GM19025 (cell line): ENCODE data around the gene ZNF667.

ENCODE experiments used
- ATAC-seq: cut with Tn5 transposase; IDR thresholded peaks from one replicate; pipeline ENCODE4 v1.9.1; 2021; ENCODE audit warnings: mild to moderate bottlenecking, low read depth, moderate library complexity; ENCODE audit not compliant: unreplicated experiment

The ZNF667 gene

DNA sequence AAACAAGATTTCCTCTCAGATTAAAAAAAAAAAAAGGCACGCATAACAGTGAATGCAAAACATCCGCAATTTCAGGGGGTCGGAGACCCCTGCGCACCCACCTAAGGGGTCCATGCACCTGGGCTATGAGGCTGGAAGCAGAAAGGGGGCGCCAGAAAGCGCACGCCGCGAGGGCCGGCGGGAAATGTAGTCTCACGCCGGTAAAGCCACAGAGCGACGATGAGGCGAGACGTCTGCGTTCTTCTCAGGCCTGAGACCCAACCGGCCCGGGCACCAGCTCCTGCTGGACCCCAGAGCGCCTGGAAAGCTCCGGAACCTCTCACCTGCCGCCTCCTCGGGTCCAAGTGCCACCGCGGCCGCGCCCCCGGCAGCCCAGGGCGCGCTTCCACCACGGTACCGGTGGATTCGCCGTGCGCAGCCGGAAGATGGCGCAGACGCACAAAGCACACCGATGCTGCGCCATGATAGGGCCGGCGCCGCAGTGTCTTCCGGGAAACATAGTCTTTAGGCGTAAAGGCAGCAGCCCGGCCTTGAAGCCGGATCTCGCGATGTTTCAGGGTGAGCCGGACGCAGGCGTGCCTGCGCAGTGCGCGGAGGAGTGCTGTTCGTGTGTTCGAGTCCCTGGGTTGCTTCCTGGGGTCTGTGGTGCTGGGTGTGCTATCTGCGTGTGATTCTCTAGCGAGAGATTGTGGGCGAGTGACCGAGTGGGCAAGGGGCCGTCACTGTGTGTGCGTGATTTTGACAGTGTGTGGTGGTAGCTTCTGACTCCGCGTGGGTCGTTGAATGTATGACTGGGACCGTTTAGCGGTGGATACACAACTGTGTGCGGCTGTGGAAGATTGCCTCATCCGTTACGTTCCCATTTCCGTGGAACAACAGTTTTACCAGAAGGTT is 83.8 kb downstream of the ZNF667 start, which contains the start of gene ZNF582:
Gene ZNF582, minus strand, starts transcription at position 416 of the 894 bp plus-strand sequence. CDS start 1,782 bp downstream, outside the sequence.
- ATAC-seq = peak; percentile 74
